Measurements from ENCODE around the gene OR52B6. TPM values are rescaled to one million over a fixed set of nuclear protein-coding genes. Genes with fewer than 3 reads are reported as not detected.

OR52B6 gene
- polyA plus RNA-seq, 1 donor from 2014 or later, result not detected

DNA sequence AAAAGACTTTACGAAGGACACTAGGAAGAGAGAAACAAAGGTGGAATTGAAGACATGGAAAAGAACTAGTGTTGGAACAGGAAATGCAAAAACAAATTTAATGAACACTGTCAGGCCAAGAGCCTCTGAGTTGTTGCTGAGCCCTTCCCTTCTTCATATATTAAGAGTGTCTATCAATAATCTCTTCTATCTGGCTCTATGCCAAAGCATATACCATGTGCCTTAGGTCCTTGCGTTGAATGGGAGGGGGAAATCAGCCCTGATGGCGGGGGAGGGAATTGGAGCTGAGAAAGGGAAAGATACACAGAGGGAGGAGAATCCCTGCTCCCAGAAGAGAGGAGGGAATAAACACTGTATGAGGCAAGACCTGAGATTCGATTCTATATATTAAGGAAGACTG is 5.5 kb upstream of the OR52B6 start:
- H4K20me1 ChIP-seq (ENCODE audit: insufficient read depth), result no peaks in the 10 kb centered on the region
- H3K27ac ChIP-seq (ENCODE audit: low read length), result no peak overlapping the region
- H3F3A ChIP-seq (ENCODE audit: insufficient read depth, low read length, poor library complexity, severe bottlenecking), result no peaks in the 10 kb centered on the region
- H3K4me2 ChIP-seq (ENCODE audit: low read length), result no peak overlapping the region
- no peak overlapping the region for H3K9ac ChIP-seq (ENCODE audit: low read length)
- peak overlapping the region; percentile 34 for H2AFZ ChIP-seq (ENCODE audit: low read depth, low read length)
- H3K9me3 ChIP-seq (ENCODE audit: low read length), result no peaks in the 10 kb centered on the region
- H3K4me3 ChIP-seq (ENCODE audit: low read length), result no peak overlapping the region
- H3K79me2 ChIP-seq (replicated peaks; ENCODE audit: insufficient read depth, low read length), result no peaks in the 10 kb centered on the region
- H3K27me3 ChIP-seq (ENCODE audit: insufficient read depth, low read depth, low read length), result no peaks in the 10 kb centered on the region
- H3K9me2 ChIP-seq (ENCODE audit: insufficient read depth, low read length), result no peaks in the 10 kb centered on the region
- TF ChIP-seq SMC3 (conservative IDR thresholded peaks at IDR 0.05; ENCODE audit: poor library complexity), result no peak
- TF ChIP-seq, protein P1, sequence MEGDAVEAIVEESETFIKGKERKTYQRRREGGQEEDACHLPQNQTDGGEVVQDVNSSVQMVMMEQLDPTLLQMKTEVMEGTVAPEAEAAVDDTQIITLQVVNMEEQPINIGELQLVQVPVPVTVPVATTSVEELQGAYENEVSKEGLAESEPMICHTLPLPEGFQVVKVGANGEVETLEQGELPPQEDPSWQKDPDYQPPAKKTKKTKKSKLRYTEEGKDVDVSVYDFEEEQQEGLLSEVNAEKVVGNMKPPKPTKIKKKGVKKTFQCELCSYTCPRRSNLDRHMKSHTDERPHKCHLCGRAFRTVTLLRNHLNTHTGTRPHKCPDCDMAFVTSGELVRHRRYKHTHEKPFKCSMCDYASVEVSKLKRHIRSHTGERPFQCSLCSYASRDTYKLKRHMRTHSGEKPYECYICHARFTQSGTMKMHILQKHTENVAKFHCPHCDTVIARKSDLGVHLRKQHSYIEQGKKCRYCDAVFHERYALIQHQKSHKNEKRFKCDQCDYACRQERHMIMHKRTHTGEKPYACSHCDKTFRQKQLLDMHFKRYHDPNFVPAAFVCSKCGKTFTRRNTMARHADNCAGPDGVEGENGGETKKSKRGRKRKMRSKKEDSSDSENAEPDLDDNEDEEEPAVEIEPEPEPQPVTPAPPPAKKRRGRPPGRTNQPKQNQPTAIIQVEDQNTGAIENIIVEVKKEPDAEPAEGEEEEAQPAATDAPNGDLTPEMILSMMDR (IDR thresholded peaks at IDR 0.05; ENCODE audit: poor library complexity, severe bottlenecking), result no peak
- TF ChIP-seq TAF1 (IDR thresholded peaks at IDR 0.05; ENCODE audit: low read depth), result no peak
- TF ChIP-seq POLR2AphosphoS5 (IDR thresholded peaks at IDR 0.05), result no peak
- no peak for TF ChIP-seq EP300 (conservative IDR thresholded peaks at IDR 0.05; ENCODE audit: poor library complexity, severe bottlenecking)
- no peak for TF ChIP-seq EZH2 (IDR thresholded peaks at IDR 0.05; ENCODE audit: borderline replicate concordance, insufficient read depth, low read length, poor library complexity, severe bottlenecking)
- H3K36me3 ChIP-seq (ENCODE audit: insufficient read depth, low read length), result no peaks in the 10 kb centered on the region

GRCh38 chr11:5577101-5577500 is 3.6 kb upstream of the OR52B6 start:
- Histone ChIP-seq H3K9ac (ENCODE audit: low read length) (no peak overlapping the region), H3K27me3 (ENCODE audit: insufficient read depth, low read depth, low read length) (no peaks in the 10 kb centered on the region), H3K9me2 (ENCODE audit: insufficient read depth, low read length) (no peaks in the 10 kb centered on the region), H3K79me2 (replicated peaks; ENCODE audit: insufficient read depth, low read length) (no peaks in the 10 kb centered on the region), H3K9me3 (ENCODE audit: low read length) (no peaks in the 10 kb centered on the region), H3K27ac (ENCODE audit: low read length) (no peak overlapping the region), H3K36me3 (ENCODE audit: insufficient read depth, low read length) (no peaks in the 10 kb centered on the region), H2AFZ (ENCODE audit: low read depth, low read length) (no peak overlapping the region), H3K4me2 (ENCODE audit: low read length) (no peak overlapping the region), H4K20me1 (ENCODE audit: insufficient read depth) (no peaks in the 10 kb centered on the region), H3K4me3 (ENCODE audit: low read length) (no peak overlapping the region), H3F3A (ENCODE audit: insufficient read depth, low read length, poor library complexity, severe bottlenecking) (no peaks in the 10 kb centered on the region)
- TF ChIP-seq EZH2 (IDR thresholded peaks at IDR 0.05; ENCODE audit: borderline replicate concordance, insufficient read depth, low read length, poor library complexity, severe bottlenecking) (no peak), REST (IDR thresholded peaks at IDR 0.05; ENCODE audit: borderline replicate concordance) (no peak), RAD21 (conservative IDR thresholded peaks at IDR 0.05) (no peak), SMC3 (conservative IDR thresholded peaks at IDR 0.05; ENCODE audit: poor library complexity) (no peak), TAF1 (IDR thresholded peaks at IDR 0.05; ENCODE audit: low read depth) (no peak), POLR2AphosphoS5 (IDR thresholded peaks at IDR 0.05) (no peak), MXI1 (conservative IDR thresholded peaks at IDR 0.05; ENCODE audit: poor library complexity, severe bottlenecking) (no peak), EP300 (conservative IDR thresholded peaks at IDR 0.05; ENCODE audit: poor library complexity, severe bottlenecking) (no peak)
- TF ChIP-seq, protein P1 (IDR thresholded peaks at IDR 0.05; ENCODE audit: poor library complexity, severe bottlenecking), result no peak
